ENCODE measurements around the gene MRNIP.

Gene MRNIP

DNA sequence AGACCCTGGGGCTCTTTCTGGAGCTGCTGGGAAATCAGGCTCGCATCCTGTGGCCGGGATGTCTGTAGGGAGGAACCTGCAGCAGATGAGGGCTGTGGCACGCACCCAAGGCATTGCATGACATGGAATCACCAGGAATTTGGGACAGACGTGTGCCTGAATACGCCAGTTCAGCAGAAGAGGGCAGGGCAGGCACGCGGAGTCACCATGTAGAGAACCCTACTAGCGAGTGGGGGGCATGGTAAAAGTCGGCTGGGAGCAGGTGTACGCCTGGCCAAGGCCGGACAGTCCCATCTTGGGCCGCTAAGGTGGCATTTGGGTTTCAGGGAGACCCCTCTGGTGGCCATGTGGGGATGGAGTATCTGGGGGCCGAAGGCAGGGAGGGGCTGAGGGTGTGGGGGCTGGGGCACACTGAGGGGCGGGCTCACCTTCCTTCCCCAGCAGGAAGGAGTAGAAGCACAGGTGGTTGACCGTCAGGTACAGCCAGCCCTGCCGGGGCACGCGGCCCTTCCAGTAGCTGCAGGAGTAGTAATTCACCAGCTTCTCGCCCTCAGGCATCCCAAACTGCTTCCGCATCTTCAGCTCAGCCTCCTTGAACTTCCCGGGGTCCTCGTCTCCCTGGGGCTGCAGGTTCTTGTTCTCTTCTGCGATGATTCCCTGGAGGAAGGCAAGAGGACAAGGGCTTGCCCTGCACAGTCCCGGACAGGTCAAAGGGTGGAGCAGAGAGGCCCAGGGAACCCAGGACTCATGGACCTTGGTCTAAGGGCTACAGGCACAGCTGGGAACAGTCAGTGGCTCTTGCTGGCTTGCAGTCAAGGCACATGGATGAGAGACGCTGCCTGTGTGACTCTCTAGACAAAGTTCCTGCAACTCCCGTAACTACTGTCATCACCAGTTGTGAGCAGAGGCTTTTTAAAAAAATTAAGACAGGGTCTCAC is 35.6 kb upstream of the MRNIP start:
- no peak for ATAC-seq
- TF ChIP-seq ZFP3 (CRISPR knock-in tag; IDR thresholded peaks at IDR 0.05) (no peak), ZC3H10 (CRISPR knock-in tag; IDR thresholded peaks at IDR 0.05) (no peak), RARB (CRISPR knock-in tag; IDR thresholded peaks at IDR 0.05) (no peak), CSDC2 (CRISPR knock-in tag; IDR thresholded peaks at IDR 0.05) (no peak), ZNF8 (CRISPR knock-in tag; IDR thresholded peaks at IDR 0.05) (no peak), ARNTL (CRISPR knock-in tag; IDR thresholded peaks at IDR 0.05; ENCODE audit: borderline replicate concordance, low read depth) (no peak), OSR1 (CRISPR knock-in tag; IDR thresholded peaks at IDR 0.05) (no peak)
- TF ChIP-seq, protein P1, sequence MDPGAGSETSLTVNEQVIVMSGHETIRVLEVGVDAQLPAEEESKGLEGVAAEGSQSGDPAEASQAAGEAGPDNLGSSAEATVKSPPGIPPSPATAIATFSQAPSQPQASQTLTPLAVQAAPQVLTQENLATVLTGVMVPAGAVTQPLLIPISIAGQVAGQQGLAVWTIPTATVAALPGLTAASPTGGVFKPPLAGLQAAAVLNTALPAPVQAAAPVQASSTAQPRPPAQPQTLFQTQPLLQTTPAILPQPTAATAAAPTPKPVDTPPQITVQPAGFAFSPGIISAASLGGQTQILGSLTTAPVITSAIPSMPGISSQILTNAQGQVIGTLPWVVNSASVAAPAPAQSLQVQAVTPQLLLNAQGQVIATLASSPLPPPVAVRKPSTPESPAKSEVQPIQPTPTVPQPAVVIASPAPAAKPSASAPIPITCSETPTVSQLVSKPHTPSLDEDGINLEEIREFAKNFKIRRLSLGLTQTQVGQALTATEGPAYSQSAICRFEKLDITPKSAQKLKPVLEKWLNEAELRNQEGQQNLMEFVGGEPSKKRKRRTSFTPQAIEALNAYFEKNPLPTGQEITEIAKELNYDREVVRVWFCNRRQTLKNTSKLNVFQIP (CRISPR knock-in tag; IDR thresholded peaks at IDR 0.05; ENCODE audit: borderline replicate concordance, low read depth): no peak
- TF ChIP-seq, protein P2, sequence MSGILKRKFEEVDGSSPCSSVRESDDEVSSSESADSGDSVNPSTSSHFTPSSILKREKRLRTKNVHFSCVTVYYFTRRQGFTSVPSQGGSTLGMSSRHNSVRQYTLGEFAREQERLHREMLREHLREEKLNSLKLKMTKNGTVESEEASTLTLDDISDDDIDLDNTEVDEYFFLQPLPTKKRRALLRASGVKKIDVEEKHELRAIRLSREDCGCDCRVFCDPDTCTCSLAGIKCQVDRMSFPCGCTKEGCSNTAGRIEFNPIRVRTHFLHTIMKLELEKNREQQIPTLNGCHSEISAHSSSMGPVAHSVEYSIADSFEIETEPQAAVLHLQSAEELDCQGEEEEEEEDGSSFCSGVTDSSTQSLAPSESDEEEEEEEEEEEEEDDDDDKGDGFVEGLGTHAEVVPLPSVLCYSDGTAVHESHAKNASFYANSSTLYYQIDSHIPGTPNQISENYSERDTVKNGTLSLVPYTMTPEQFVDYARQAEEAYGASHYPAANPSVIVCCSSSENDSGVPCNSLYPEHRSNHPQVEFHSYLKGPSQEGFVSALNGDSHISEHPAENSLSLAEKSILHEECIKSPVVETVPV (CRISPR knock-in tag; IDR thresholded peaks at IDR 0.05): no peak
- TF ChIP-seq, protein P3, sequence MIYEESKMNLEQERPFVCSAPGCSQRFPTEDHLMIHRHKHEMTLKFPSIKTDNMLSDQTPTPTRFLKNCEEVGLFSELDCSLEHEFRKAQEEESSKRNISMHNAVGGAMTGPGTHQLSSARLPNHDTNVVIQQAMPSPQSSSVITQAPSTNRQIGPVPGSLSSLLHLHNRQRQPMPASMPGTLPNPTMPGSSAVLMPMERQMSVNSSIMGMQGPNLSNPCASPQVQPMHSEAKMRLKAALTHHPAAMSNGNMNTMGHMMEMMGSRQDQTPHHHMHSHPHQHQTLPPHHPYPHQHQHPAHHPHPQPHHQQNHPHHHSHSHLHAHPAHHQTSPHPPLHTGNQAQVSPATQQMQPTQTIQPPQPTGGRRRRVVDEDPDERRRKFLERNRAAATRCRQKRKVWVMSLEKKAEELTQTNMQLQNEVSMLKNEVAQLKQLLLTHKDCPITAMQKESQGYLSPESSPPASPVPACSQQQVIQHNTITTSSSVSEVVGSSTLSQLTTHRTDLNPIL (CRISPR knock-in tag; IDR thresholded peaks at IDR 0.05; ENCODE audit: low read depth): no peak

DNA sequence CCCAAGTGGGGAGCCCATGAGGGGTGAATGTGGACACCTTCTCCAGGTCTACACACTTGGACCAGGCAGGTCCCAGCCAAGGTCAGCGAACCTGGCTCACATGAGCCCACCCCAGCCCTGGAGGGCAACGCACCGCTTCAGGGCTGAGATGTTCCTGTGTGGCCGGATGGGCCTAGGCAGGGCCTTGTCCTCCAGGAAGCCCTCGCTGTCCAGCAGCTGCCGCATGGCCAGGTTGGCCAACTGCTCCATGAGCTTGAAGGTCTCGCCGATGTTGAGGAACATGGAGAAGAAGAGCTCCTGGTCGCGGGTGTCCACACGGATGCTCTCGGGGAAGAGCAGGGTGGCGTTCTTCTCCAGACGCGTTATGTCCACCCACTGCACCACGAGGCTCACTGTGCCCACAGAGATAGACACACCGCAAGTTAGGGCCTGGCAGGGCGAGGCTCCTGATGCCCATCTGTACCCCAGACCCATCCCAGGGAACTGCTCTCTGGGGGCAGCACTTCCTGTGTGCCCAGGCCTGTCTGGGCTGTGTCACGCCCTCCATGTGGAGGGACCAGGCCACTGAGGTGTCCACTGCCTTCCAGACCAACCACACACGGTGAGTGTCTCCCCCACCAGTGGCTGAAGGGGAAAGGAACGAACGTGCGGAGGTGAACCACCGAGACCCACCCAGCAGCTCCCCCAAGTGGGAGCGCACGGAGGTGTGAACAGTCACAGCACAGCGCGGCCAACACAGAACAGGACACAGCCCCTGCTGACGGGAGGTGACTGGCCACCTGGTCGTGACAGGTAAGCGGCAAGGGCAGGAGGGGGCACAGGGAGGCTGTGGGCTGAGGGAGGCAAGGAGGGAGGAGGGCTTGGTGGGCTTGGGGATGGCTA is 34.7 kb upstream of the MRNIP start:
- TF ChIP-seq, protein P4, sequence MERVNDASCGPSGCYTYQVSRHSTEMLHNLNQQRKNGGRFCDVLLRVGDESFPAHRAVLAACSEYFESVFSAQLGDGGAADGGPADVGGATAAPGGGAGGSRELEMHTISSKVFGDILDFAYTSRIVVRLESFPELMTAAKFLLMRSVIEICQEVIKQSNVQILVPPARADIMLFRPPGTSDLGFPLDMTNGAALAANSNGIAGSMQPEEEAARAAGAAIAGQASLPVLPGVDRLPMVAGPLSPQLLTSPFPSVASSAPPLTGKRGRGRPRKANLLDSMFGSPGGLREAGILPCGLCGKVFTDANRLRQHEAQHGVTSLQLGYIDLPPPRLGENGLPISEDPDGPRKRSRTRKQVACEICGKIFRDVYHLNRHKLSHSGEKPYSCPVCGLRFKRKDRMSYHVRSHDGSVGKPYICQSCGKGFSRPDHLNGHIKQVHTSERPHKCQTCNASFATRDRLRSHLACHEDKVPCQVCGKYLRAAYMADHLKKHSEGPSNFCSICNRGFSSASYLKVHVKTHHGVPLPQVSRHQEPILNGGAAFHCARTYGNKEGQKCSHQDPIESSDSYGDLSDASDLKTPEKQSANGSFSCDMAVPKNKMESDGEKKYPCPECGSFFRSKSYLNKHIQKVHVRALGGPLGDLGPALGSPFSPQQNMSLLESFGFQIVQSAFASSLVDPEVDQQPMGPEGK (CRISPR knock-in tag; IDR thresholded peaks at IDR 0.05; ENCODE audit: borderline replicate concordance): no peak
- TF ChIP-seq TSHZ2 (CRISPR knock-in tag; IDR thresholded peaks at IDR 0.05): no peak
- TF ChIP-seq ZFP30 (CRISPR knock-in tag; IDR thresholded peaks at IDR 0.05): no peak
- TF ChIP-seq GLIS3 (CRISPR knock-in tag; IDR thresholded peaks at IDR 0.05): no peak
- no peak for TF ChIP-seq RARB (CRISPR knock-in tag; IDR thresholded peaks at IDR 0.05)
- TF ChIP-seq, protein P2 (CRISPR knock-in tag; IDR thresholded peaks at IDR 0.05): no peak
- TF ChIP-seq BACH2 (CRISPR knock-in tag; IDR thresholded peaks at IDR 0.05; ENCODE audit: borderline replicate concordance): no peak
- TF ChIP-seq ISL1 (CRISPR knock-in tag; IDR thresholded peaks at IDR 0.05): no peak
- no peak for TF ChIP-seq OSR1 (CRISPR knock-in tag; IDR thresholded peaks at IDR 0.05)
- TF ChIP-seq ZNF565 (CRISPR knock-in tag; conservative IDR thresholded peaks at IDR 0.05; ENCODE audit: low read depth): no peak
- no peak for TF ChIP-seq ZC3H10 (CRISPR knock-in tag; IDR thresholded peaks at IDR 0.05)
- TF ChIP-seq ZNF70 (CRISPR knock-in tag; IDR thresholded peaks at IDR 0.05): no peak
- no peak for TF ChIP-seq PPARA (CRISPR knock-in tag; IDR thresholded peaks at IDR 0.05; ENCODE audit: borderline replicate concordance)
- TF ChIP-seq TOX (CRISPR knock-in tag; IDR thresholded peaks at IDR 0.05; ENCODE audit: borderline replicate concordance): no peak
- TF ChIP-seq SNAI2 (CRISPR knock-in tag; IDR thresholded peaks at IDR 0.05): no peak
- TF ChIP-seq, protein P1 (CRISPR knock-in tag; IDR thresholded peaks at IDR 0.05; ENCODE audit: borderline replicate concordance, low read depth): no peak
- no peak for ATAC-seq
